NCI-H2227 (cell line): Measurements from ENCODE around the gene ASF1B.
A peak's percentile ranks its signal among the peaks of the same experiment; 100 is the strongest.
"Not testable (repeated sequence)": the region's sequence is repeated elsewhere in the genome, so short reads cannot be mapped to it uniquely, and the experiment has no call there.

ENCODE experiments used
- DNase-seq: peaks from one replicate; lab custom pipeline; 2025; ENCODE audit not compliant: unreplicated experiment; lab: John Stamatoyannopoulos, UW

Gene ASF1B

GRCh38 chr19:14136509-14137281 lies at the start of gene ASF1B:
TSS of gene ASF1B (minus strand) at chr19:14136589. CDS start at chr19:14136456, 133 bp downstream.
- DNase-seq: peak; percentile 98

DNA sequence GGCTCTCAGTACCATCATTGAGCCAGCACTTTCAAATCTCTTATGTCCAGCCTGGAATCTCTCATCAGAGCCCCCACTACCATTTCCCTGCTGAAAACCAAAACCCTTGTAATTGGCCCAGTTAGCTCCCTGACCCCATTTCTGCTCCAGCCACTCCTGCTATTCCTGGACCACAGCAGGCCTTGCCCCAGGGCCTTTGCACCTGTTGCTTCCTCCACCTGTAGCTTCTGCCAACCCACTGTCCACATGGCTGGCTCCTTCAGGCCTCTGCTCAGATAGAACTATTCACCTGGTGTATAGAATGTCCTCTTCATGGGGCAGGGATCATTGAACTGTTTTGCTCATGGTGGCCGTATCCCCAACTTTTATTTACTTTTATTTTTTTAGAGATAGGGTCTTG lies 49.3 kb upstream of the ASF1B start:
- DNase-seq: not testable (repeated sequence)

DNA sequence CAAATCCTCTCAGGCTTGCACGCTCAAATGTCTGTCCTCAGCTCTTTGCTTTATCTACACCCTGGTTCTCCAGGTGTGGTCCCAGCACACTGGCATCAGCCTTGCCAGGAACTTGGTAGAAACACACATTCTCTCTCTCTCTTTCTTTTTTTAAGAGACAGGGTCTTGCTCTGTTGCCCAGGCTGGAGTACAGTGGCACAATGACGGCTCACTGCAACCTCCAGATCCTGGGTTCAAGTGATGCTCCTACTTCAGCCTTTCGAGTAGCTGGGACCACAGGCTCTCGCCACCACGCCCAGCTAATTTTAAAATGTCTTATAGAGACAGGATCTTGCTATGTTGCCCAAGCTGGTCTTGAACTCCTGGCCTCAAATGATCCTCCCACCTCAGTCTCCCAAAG lies 48.8 kb upstream of the ASF1B start:
- DNase-seq: no peak

- peak; percentile 10 for DNase-seq
These were observed 47.5 kb upstream of the ASF1B start for GRCh38 chr19:14183741-14184350.

GRCh38 chr19:14182476-14182875 lies 46.1 kb upstream of the ASF1B start:
- DNase-seq: no peak

- DNase-seq: no peak
These were observed 45.5 kb upstream of the ASF1B start for GRCh38 chr19:14181906-14182305.

- not testable (repeated sequence) for DNase-seq
These were observed 44.8 kb upstream of the ASF1B start for GRCh38 chr19:14181199-14181598.

- no peak for DNase-seq
These were observed 41.2 kb upstream of the ASF1B start for GRCh38 chr19:14177496-14178074.

- no peak for DNase-seq
These were observed 39.0 kb upstream of the ASF1B start for GRCh38 chr19:14175351-14175792.

GRCh38 chr19:14174883-14175282 lies 38.5 kb upstream of the ASF1B start:
- no peak for DNase-seq

- DNase-seq: no peak
These were observed 32.6 kb upstream of the ASF1B start for GRCh38 chr19:14168993-14169392.

- DNase-seq: no peak
These were observed 32.0 kb upstream of the ASF1B start for GRCh38 chr19:14168259-14168972.

DNA sequence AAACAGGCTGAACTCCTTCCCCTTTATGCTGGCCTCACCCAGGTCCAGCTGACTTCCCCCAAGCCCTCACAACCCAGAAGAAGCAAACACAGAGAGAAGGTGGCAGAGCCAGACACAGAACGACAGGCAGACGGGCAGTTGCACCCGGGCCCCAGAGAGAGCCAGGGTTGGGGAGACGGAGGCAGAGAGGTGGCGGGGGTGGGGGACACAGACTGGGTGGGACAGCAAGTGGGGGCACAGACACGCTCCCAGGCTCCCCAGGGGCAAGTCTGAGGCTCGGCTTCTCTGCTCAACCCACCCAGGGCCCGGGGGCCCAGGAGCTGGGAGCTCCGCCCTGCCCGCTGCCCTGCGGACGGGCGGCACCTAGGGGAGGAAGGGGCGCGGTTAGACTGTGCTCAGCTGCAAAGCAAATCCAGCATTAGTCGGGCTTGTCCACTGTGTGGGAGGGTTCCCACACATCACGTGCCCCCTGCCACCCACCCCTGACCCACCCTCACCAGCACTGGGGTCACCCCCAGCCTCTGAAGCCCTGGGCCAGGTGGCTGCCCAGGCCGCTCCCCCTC lies 31.3 kb upstream of the ASF1B start:
- no peak for DNase-seq

- no peak for DNase-seq
These were observed 30.7 kb upstream of the ASF1B start for GRCh38 chr19:14166999-14167575.

GRCh38 chr19:14165990-14166830 lies 29.8 kb upstream of the ASF1B start:
- no peak for DNase-seq

- DNase-seq: no peak
These were observed 28.5 kb upstream of the ASF1B start for GRCh38 chr19:14164724-14165493.

DNA sequence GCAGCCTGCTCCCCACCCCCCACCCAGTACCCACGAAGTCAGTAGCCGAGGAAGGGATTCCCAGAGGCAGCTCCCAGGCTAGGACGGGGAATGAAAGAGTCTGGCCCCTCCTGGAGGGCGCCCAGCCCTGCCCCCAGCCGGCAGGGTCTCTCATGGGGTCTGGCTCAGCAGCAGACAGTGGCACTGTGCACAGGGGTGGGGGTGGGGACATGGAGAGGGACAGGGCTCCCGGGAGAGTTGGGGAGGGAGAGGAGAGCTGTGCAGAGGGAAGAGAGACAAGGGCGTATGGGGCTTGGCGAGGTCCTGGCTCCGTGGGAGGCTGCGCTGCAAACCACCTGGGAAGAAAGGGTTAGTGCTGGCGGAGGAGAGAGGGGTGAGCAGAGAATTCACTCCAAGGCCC lies 27.7 kb upstream of the ASF1B start:
- DNase-seq: no peak

DNA sequence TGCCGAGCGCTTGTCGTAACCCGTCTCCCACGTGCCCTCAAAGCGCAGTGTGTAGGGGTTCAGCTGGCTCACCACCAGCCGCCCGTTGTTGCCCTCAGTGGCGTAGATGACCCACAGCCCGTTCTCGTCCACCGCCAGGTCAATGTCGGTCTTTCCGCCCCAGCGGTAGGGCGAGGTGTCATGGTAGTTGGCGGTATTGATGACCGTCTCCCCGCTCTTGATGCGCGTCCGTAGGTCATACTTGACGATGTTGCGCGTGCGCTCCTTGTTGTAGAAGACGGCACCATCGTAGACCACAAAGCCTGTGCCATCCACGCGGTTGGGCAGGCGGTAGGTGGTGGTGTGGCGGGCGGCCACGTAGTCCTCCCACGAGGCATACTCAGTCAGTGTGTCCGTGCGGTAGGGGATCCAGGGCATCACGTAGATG lies 26.5 kb upstream of the ASF1B start:
- no peak for DNase-seq

GRCh38 chr19:14161305-14161704 lies 24.9 kb upstream of the ASF1B start:
- DNase-seq: no peak
